GM18873 (cell line): Measurements from ENCODE around the gene HEG1.

Experiments
- ATAC-seq: cut with Tn5 transposase; IDR thresholded peaks from one replicate; pipeline ENCODE4 v1.9.1; 2021; ENCODE audit warnings: mild to moderate bottlenecking, moderate library complexity, moderate number of reproducible peaks; ENCODE audit not compliant: unreplicated experiment, low FRiP score

Gene HEG1

GRCh38 chr3:124920718-124921117 is 135.1 kb downstream of the HEG1 start:
- ATAC-seq: no peak

- ATAC-seq: no peak
Observed at GRCh38 chr3:124919756-124920155, 136.0 kb downstream of the HEG1 start.

GRCh38 chr3:124918524-124918923 is 137.3 kb downstream of the HEG1 start:
- ATAC-seq: no peak

GRCh38 chr3:124916837-124917409 is 138.9 kb downstream of the HEG1 start:
- ATAC-seq: no peak
